Hepatocyte (in vitro differentiated cells): ENCODE results near the gene PARD3B. TPM values are rescaled to one million over a fixed set of nuclear protein-coding genes. Genes with fewer than 3 reads are reported as not detected.

Experiments used
- DNase-seq: peaks from one replicate; pipeline ENCODE4 v3.0.0-alpha.2; 2016; ENCODE audit warnings: low spot score
- H2AFZ ChIP-seq: fragments of 200-600 bp; sonication (generic); 2 replicates; pipeline ENCODE4 v1.6.0; 2016; ENCODE audit warnings: antibody characterized with exemption, mild to moderate bottlenecking
- H3K27ac ChIP-seq: fragments of 200-600 bp; sonication (generic); 2 replicates; pipeline ENCODE4 v1.5.1; 2016; ENCODE audit warnings: mild to moderate bottlenecking
- H3K27me3 ChIP-seq: fragments of 200-600 bp; sonication (generic); 2 replicates; pipeline ENCODE4 v1.6.1; 2016
- H3K36me3 ChIP-seq: fragments of 200-600 bp; sonication (generic); replicated peaks from 2 replicates; pipeline ENCODE4 v1.5.1; 2016; ENCODE audit warnings: low read depth; ENCODE audit not compliant: insufficient read depth
- H3K4me1 ChIP-seq: fragments of 200-600 bp; sonication (generic); 2 replicates; pipeline ENCODE4 v1.5.1; 2016; ENCODE audit warnings: mild to moderate bottlenecking, moderate library complexity; ENCODE audit not compliant: insufficient read depth
- H3K4me2 ChIP-seq: fragments of 200-600 bp; sonication (generic); 2 replicates; pipeline ENCODE4 v1.6.0; 2016
- H3K4me3 ChIP-seq: fragments of 200-600 bp; sonication (generic); 2 replicates; pipeline ENCODE4 v1.5.1; 2016; ENCODE audit warnings: mild to moderate bottlenecking
- H3K79me2 ChIP-seq: fragments of 200-600 bp; sonication (generic); 2 replicates; pipeline ENCODE4 v1.6.0; 2017; ENCODE audit warnings: mild to moderate bottlenecking
- H3K9me2 ChIP-seq: fragments of 200-600 bp; sonication (generic); replicated peaks from 2 replicates; pipeline ENCODE4 v1.6.0; 2017; ENCODE audit warnings: mild to moderate bottlenecking; ENCODE audit not compliant: insufficient read depth
- H3K9me3 ChIP-seq: fragments of 200-600 bp; sonication (generic); 2 replicates; pipeline ENCODE4 v1.5.1; 2016; ENCODE audit warnings: low read depth, mild to moderate bottlenecking
- H4K20me1 ChIP-seq: fragments of 200-600 bp; sonication (generic); 2 replicates; pipeline ENCODE4 v1.6.0; 2016; ENCODE audit warnings: mild to moderate bottlenecking; ENCODE audit not compliant: insufficient read depth, poor library complexity, severe bottlenecking
- EZH2 ChIP-seq: fragments of 200-600 bp; sonication (generic); IDR thresholded peaks from 2 replicates; pipeline ENCODE4 v1.6.1; 2016; ENCODE audit warnings: antibody characterized with exemption, mild to moderate bottlenecking, borderline replicate concordance
- EZH2phosphoT487 ChIP-seq: fragments of 200-600 bp; sonication (generic); IDR thresholded peaks from one replicate; pipeline ENCODE4 v1.6.1; 2018; ENCODE audit warnings: antibody characterized with exemption, mild to moderate bottlenecking, low read depth, moderate library complexity; ENCODE audit not compliant: unreplicated experiment, severe bottlenecking
- WGBS: methylation state at CpG from one replicate; pipeline ENCODE4 v1.1.6; 2016; ENCODE audit warnings: low lambda C conversion rate; ENCODE audit errors: missing lambda C conversion rate; 5-methylcytosine and 5-hydroxymethylcytosine counted together
- polyA plus RNA-seq: library from polyadenylated mRNA; unstranded; fragments of >200 nt; fragmentation: Nextera tagmentation; extraction: Ambion mirVana; gene quantifications from 2 replicates; pipeline ENCODE4 v1.2.1, GENCODE V29; 2016
- total RNA-seq: library from RNA; depleted of rRNA; stranded (reverse); fragments of >200 nt; gene quantifications from 2 replicates; pipeline ENCODE4 v1.2.3, GENCODE V29; 2014
- TF ChIP-seq, protein P1 (sequence below): fragments of 200-600 bp; sonication (generic); IDR thresholded peaks from 2 replicates; pipeline ENCODE4 v1.5.1; 2016; ENCODE audit warnings: antibody characterized with exemption, mild to moderate bottlenecking; ENCODE audit not compliant: poor library complexity

The PARD3B gene
- total and polyA plus RNA-seq, 2 experiments from 2014 or later = 11.5 to 21.7 TPM

GRCh38 chr2:205475416-205475768 lies 930.1 kb downstream of the PARD3B start:
- Histone ChIP-seq H3K27ac (no peak overlapping the region), H3K4me1 (peaks cover 8% of the 10 kb centered on the region)
- 75% methylated on average over 3 of the region's 3 CpGs for WGBS

DNA sequence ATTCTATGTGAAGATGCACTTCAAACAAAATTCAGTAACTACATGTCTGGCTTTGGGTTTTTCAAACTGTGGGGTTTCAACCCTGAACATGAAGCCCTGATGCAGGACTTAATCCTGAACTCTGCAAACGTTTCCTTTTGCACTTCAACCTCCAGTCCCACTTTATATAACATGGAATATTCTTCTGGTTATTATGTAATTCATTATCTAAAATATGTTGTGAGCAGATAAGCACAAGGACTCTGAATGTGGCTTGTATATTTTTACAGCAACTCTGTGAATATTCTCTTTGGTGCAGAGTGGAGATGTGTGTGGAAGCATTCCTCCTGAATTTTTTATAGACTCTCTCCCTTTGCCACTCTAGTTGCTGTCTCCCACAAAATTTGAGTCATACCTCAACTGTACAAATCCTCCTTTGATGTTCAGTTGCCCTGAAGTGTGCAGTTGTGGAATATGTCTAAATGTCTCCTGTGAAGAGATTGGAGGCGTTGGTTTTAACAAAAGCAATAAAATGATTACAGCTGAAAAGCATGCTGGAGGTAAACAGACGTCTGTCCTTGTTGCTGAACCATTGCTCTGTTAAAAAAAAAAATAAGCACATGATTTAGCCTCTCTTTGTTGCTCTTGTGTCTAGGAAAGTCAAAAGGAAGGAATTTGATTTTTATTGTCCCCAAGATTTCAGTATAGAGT lies 931.9 kb downstream of the PARD3B start:
- Histone ChIP-seq H3K9me2 (no peaks in the 10 kb centered on the region), H3K27ac (peak overlapping the region; percentile 22), H3K27me3 (no peaks in the 10 kb centered on the region), H3K4me2 (no peak overlapping the region), H3K79me2 (no peaks in the 10 kb centered on the region), H3K4me1 (peaks cover 8% of the 10 kb centered on the region), H3K4me3 (no peak overlapping the region), H3K36me3 (no peaks in the 10 kb centered on the region), H3K9me3 (no peaks in the 10 kb centered on the region), H4K20me1 (no peaks in the 10 kb centered on the region), H2AFZ (no peak overlapping the region)
- 27% methylated on average over 3 of the region's 3 CpGs for WGBS
- peak; percentile 8 for DNase-seq
- TF ChIP-seq EZH2phosphoT487 (no peak), EZH2 (no peak)
- TF ChIP-seq, protein P1, sequence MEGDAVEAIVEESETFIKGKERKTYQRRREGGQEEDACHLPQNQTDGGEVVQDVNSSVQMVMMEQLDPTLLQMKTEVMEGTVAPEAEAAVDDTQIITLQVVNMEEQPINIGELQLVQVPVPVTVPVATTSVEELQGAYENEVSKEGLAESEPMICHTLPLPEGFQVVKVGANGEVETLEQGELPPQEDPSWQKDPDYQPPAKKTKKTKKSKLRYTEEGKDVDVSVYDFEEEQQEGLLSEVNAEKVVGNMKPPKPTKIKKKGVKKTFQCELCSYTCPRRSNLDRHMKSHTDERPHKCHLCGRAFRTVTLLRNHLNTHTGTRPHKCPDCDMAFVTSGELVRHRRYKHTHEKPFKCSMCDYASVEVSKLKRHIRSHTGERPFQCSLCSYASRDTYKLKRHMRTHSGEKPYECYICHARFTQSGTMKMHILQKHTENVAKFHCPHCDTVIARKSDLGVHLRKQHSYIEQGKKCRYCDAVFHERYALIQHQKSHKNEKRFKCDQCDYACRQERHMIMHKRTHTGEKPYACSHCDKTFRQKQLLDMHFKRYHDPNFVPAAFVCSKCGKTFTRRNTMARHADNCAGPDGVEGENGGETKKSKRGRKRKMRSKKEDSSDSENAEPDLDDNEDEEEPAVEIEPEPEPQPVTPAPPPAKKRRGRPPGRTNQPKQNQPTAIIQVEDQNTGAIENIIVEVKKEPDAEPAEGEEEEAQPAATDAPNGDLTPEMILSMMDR = no peak

More at GRCh38 chr2:205475416-205475768, 930.1 kb downstream of the PARD3B start:
- H2AFZ ChIP-seq = no peak overlapping the region
- no peak for DNase-seq
- H4K20me1 ChIP-seq = no peaks in the 10 kb centered on the region
- TF ChIP-seq EZH2phosphoT487 (no peak), EZH2 (no peak)
- TF ChIP-seq, protein P1 = no peak
- no peaks in the 10 kb centered on the region for H3K9me3 ChIP-seq
- no peak overlapping the region for H3K4me2 ChIP-seq
- no peaks in the 10 kb centered on the region for H3K36me3 ChIP-seq
- H3K27me3 ChIP-seq = no peaks in the 10 kb centered on the region
- no peaks in the 10 kb centered on the region for H3K9me2 ChIP-seq
- H3K4me3 ChIP-seq = no peak overlapping the region
- H3K79me2 ChIP-seq = no peaks in the 10 kb centered on the region

- Histone ChIP-seq H3K36me3 (no peaks in the 10 kb centered on the region), H4K20me1 (no peaks in the 10 kb centered on the region), H3K4me2 (no peak overlapping the region), H3K27ac (no peak overlapping the region), H3K27me3 (no peaks in the 10 kb centered on the region), H3K4me3 (no peak overlapping the region), H3K9me2 (no peaks in the 10 kb centered on the region), H2AFZ (no peak overlapping the region), H3K79me2 (no peaks in the 10 kb centered on the region), H3K9me3 (no peaks in the 10 kb centered on the region), H3K4me1 (peaks cover 5% of the 10 kb centered on the region)
- TF ChIP-seq EZH2phosphoT487 (no peak), EZH2 (no peak)
- TF ChIP-seq, protein P1 = no peak
- 85% methylated on average over 5 of the region's 5 CpGs for WGBS
- no peak for DNase-seq
Measured at GRCh38 chr2:205481861-205482260, 936.6 kb downstream of the PARD3B start.
